ENCODE results near the gene MCF2. TPM values are rescaled to one million over a fixed set of nuclear protein-coding genes. Genes with fewer than 3 reads are reported as not detected.

The MCF2 gene
- total and polyA plus RNA-seq, 2 donors (not counting 1 experiment from before 2014, with no cell fraction given), result 0.39 to 0.54 TPM

DNA sequence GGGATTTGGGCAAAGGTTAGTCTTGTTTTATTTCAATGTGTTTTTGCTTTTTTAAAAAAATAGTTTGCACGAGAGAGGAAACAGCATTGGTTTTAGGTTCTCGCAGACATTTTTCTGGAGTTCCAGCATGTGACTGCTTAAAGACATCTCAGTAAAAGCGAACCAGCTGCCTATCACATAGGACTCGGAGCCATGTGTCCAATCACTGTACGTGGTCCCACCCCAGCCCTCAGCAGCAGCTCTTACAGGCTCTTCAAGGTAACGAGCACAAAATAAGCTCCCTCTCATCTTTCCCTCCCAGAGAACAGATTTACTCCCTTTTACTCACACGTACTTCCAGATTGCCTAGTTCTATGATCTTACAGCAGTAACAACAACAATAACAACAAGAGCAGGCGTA, 68.7 kb downstream of the MCF2 start:
- H3K27me3 ChIP-seq (replicated peaks in 1 of 4; ENCODE audit: control extremely low read depth in 1 of 4, control insufficient read depth in 3 of 4, insufficient read depth in 4 of 4, low read length in 3 of 4), result no peaks in the 10 kb centered on the region
- ATAC-seq (ENCODE audit: low read depth), result no peak
- 93% methylated on average over 3 of the region's 8 CpGs for WGBS (ENCODE audit: insufficient coverage)
- no peak overlapping the region for H3K9ac ChIP-seq (ENCODE audit: low read length)
- H3K4me3 Mint-ChIP-seq, result no peak overlapping the region
- H3K4me1 Mint-ChIP-seq, result no peaks in the 10 kb centered on the region
- TF ChIP-seq, protein P1, sequence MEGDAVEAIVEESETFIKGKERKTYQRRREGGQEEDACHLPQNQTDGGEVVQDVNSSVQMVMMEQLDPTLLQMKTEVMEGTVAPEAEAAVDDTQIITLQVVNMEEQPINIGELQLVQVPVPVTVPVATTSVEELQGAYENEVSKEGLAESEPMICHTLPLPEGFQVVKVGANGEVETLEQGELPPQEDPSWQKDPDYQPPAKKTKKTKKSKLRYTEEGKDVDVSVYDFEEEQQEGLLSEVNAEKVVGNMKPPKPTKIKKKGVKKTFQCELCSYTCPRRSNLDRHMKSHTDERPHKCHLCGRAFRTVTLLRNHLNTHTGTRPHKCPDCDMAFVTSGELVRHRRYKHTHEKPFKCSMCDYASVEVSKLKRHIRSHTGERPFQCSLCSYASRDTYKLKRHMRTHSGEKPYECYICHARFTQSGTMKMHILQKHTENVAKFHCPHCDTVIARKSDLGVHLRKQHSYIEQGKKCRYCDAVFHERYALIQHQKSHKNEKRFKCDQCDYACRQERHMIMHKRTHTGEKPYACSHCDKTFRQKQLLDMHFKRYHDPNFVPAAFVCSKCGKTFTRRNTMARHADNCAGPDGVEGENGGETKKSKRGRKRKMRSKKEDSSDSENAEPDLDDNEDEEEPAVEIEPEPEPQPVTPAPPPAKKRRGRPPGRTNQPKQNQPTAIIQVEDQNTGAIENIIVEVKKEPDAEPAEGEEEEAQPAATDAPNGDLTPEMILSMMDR (IDR thresholded peaks at IDR 0.05), result no peak
- no peak for TF ChIP-seq EZH2 (IDR thresholded peaks at IDR 0.05; ENCODE audit: borderline replicate concordance, insufficient read depth, low read depth, low read length, poor library complexity, severe bottlenecking)
- POLR2A ChIA-PET, result no interaction called here
- H4K20me1 ChIP-seq (ENCODE audit: control insufficient read depth, insufficient read depth, low read length, poor library complexity, severe bottlenecking), result no peaks in the 10 kb centered on the region
- no peaks in the 10 kb centered on the region for H3K9me3 Mint-ChIP-seq (ENCODE audit: insufficient read depth)
- H3K27me3 Mint-ChIP-seq, result peaks cover 3% of the 10 kb centered on the region
- no peaks in the 10 kb centered on the region for H3K79me2 ChIP-seq (ENCODE audit: control insufficient read depth, insufficient read depth, low read length)
- no peak overlapping the region for H3K4me3 ChIP-seq (ENCODE audit: control extremely low read depth in 1 of 5, extremely low read depth in 1 of 5, insufficient read depth in 1 of 5, low read depth in 2 of 5, low read length in 4 of 5)
- DNase-seq, result no peak
- H3K9me3 ChIP-seq (ENCODE audit: control extremely low read depth in 1 of 3, control insufficient read depth in 2 of 3, insufficient read depth in 1 of 3, low read length in 2 of 3), result no peaks in the 10 kb centered on the region
- intact Hi-C loops (cut with micrococcal nuclease), result no loop called here
- no peak overlapping the region for H3K27ac Mint-ChIP-seq
- H3K36me3 ChIP-seq (replicated peaks in 1 of 2; ENCODE audit: control extremely low read depth in 1 of 2, control insufficient read depth in 1 of 2, extremely low read depth in 1 of 2, insufficient read depth in 2 of 2, low read length in 1 of 2), result no peaks in the 10 kb centered on the region
- CTCF ChIA-PET, result no interaction called here
- no peaks in the 10 kb centered on the region for H3K4me1 ChIP-seq (ENCODE audit: control insufficient read depth in 2 of 2, insufficient read depth in 2 of 2, low read length in 2 of 2)
- no peak overlapping the region for H2AFZ ChIP-seq (ENCODE audit: insufficient read depth, low read depth, low read length, poor library complexity, severe bottlenecking)
- H3K27ac ChIP-seq (ENCODE audit: low read length in 2 of 2), result no peak overlapping the region
- H3K4me2 ChIP-seq (replicated peaks; ENCODE audit: low read depth, low read length, poor library complexity, severe bottlenecking), result no peak overlapping the region

- Mint-ChIP-seq H3K27ac (no peak overlapping the region), H3K27me3 (no peaks in the 10 kb centered on the region), H3K4me3 (no peak overlapping the region), H3K9me3 (ENCODE audit: insufficient read depth) (no peaks in the 10 kb centered on the region), H3K4me1 (no peaks in the 10 kb centered on the region)
- no peaks in the 10 kb centered on the region for H3K9me3 ChIP-seq (ENCODE audit: control extremely low read depth in 1 of 3, control insufficient read depth in 2 of 3, insufficient read depth in 1 of 3, low read length in 2 of 3)
- TF ChIP-seq, protein P1 (IDR thresholded peaks at IDR 0.05), result no peak
- no peak for TF ChIP-seq EZH2 (IDR thresholded peaks at IDR 0.05; ENCODE audit: borderline replicate concordance, insufficient read depth, low read depth, low read length, poor library complexity, severe bottlenecking)
- H3K4me2 ChIP-seq (replicated peaks; ENCODE audit: low read depth, low read length, poor library complexity, severe bottlenecking), result no peak overlapping the region
- no peak for DNase-seq
- no peaks in the 10 kb centered on the region for H3K79me2 ChIP-seq (ENCODE audit: control insufficient read depth, insufficient read depth, low read length)
- no peak overlapping the region for H3K9ac ChIP-seq (ENCODE audit: low read length)
- POLR2A ChIA-PET, result no interaction called here
- CTCF ChIA-PET, result no interaction called here
- H3K4me1 ChIP-seq (ENCODE audit: control insufficient read depth in 2 of 2, insufficient read depth in 2 of 2, low read length in 2 of 2), result no peaks in the 10 kb centered on the region
- H3K4me3 ChIP-seq (ENCODE audit: control extremely low read depth in 1 of 5, extremely low read depth in 1 of 5, insufficient read depth in 1 of 5, low read depth in 2 of 5, low read length in 4 of 5), result no peak overlapping the region
- H2AFZ ChIP-seq (ENCODE audit: insufficient read depth, low read depth, low read length, poor library complexity, severe bottlenecking), result no peak overlapping the region
- H3K27ac ChIP-seq (ENCODE audit: low read length in 2 of 2), result no peak overlapping the region
- intact Hi-C loops (cut with micrococcal nuclease), result no loop called here
- no peak for ATAC-seq (ENCODE audit: low read depth)
- H3K36me3 ChIP-seq (replicated peaks in 1 of 2; ENCODE audit: control extremely low read depth in 1 of 2, control insufficient read depth in 1 of 2, extremely low read depth in 1 of 2, insufficient read depth in 2 of 2, low read length in 1 of 2), result no peaks in the 10 kb centered on the region
- no CpG with 5 or more reads among the region's 1 CpG for WGBS (ENCODE audit: insufficient coverage)
- no peaks in the 10 kb centered on the region for H4K20me1 ChIP-seq (ENCODE audit: control insufficient read depth, insufficient read depth, low read length, poor library complexity, severe bottlenecking)
- H3K27me3 ChIP-seq (replicated peaks in 1 of 4; ENCODE audit: control extremely low read depth in 1 of 4, control insufficient read depth in 3 of 4, insufficient read depth in 4 of 4, low read length in 3 of 4), result no peaks in the 10 kb centered on the region
Observed at GRCh38 chrX:139600105-139600504, 107.9 kb downstream of the MCF2 start.
